HG03439 (cell line): Measurements from ENCODE around the gene DOHH.

Source experiments
- ATAC-seq: cut with Tn5 transposase; IDR thresholded peaks from one replicate; pipeline ENCODE4 v1.9.1; 2021; ENCODE audit warnings: mild to moderate bottlenecking, moderate library complexity; ENCODE audit not compliant: unreplicated experiment

DOHH gene

DNA sequence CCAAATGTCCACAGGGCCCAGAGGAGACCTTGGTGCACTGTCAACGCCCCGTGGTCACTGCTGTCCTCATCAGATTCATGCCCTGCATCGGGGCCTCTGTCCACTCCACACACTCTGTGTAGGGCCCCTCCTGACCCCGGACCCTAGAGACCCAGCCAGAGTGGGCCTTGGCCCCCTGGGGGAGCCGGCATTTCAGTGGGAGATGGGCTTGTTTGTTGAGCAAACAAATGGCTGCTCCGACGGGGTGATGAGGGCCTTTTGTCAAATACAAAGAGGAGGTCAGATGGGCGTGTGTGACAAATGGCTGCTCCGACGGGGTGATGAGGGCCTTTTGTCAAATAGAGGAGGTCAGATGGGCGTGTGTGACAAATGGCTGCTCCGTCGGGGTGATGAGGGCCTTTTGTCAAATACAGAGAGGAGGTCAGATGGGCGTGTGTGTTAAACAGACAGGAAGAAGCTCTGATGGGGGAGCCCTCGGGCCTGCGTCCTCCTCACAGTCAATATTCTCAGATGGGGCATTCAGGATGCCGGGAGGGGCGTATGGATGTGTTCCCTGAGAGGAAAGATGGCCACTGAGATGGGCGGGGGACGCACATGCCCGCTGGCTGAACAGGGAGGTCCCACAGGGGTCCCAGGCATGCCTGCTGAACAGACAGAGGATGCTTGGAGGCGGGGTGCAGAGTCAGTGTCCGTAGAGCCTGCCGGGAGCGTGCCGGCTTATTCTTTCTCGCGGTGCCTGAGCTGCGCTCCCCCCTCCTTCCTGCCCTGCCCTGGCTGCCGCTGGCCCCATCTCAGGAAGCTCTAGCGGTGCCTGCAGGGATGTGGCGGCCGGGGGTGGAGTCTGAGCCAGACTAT is 56.4 kb downstream of the DOHH start:
- no peak for ATAC-seq

DNA sequence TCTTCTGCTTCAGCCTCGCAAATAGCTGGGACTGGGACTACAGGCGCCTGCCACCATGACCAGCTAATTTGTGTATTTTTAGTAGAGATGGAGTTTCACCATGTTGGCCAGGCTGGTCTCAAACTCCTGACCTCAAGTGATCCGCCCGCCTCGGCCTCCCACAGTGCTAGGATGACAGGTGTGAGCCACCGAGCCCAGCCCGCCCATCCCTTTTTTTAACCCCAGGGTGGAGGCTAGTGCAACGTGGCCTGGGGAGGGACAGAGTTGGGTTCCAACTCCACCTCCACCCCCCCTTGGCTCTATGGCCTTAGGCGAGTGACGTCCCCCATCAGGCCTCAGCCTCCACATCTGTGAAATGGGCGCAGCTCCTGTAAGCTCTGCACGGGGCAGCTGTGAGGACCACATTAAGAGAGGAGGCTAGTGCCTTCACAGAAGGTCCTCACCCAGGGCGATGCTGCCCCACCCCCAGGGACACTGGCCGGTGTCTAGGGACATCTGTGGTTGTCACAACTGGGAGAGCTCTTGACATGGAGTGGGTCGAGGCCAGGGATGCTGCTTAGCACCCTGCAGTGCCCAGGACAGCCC is 57.9 kb downstream of the DOHH start:
- ATAC-seq = no peak

DNA sequence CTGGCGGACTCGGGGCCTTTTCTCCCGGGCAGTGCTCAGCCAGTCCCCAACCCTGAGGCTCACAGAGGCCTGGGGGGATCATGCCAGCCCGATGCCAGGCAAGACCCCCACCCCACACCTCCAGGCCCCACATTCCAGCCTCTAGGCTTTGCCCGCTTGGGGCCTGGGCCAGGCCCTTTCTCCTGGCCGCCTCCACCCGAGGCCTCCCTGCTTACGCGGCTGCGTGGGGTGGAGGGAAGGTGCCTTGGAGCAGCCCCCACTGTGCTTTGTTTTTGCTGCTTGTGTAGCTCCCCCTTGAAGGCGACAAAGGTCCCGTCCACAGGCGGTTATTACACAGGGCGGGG is 58.5 kb downstream of the DOHH start:
- no peak for ATAC-seq

DNA sequence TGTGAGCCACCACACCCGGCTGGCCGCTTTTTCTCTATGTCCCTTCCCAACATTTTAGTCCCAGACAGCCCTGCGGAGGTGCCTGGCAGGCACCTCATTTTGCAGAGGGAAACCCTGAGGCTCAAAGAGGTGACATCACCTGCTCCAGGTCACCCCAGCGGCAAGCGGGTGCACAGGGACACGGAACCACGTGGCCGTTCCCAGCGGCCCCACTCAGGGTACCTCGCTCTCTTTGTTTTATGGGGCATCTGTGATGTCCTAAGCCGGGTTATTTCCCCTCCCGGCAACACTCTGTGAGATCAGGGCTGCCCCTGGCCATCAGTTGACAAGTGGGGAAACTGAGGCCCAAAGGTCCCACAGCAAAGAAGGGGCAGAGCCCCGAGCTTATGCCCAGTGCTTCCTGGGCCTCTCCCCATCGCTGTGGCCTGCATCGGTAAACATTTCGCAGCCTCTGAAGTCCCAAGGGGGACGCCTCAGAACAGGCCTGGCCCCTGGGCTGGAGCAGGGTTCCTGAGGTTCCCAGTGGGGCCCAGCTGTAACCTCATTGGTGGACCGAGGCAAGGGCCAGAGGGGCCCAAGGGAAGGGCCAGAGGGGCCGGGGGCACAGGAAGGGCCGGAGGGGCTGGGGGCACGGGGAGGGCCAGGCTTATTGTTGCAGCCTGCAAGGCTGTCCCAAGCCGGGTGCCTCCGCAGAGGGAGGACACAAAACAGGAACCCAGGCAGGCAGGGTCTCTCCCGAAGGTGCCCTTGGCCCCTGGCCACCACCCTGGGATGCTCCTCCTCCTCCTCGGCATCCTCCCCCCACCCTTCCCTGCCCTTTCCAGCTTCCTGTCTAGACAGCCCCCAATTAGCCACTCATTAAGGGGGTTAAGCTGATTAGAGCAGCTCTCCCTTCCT is 59.1 kb downstream of the DOHH start:
- ATAC-seq = no peak
